Stimulated activated CD4-positive, alpha-beta T cell treated with anti-CD3 and anti-CD28 coated beads, Interleukin-1b, Interleukin-23, amount 100 ng/mL, for 24 hours (primary cell): Measurements from ENCODE around the gene TPX2.

Experiments used
- DNase-seq, 4 experiments: peaks; one replicate each; pipeline ENCODE4 v3.0.0-alpha.2; 2020; ENCODE audit warnings: low read depth in 4 of 4, low spot score in 1 of 4

The TPX2 gene

GRCh38 chr20:31738729-31739549 is at the start of gene TPX2:
Gene TPX2 (plus strand): TSS chr20:31739290. CDS start chr20:31757477, 18,187 bp downstream.
- DNase-seq: peak; percentile 63 to 83 (median 79)

GRCh38 chr20:31690124-31690666 is 48.9 kb upstream of the TPX2 start:
- no peak for DNase-seq

- DNase-seq: no peak
Measured at GRCh38 chr20:31691646-31692275, 47.3 kb upstream of the TPX2 start.

GRCh38 chr20:31693402-31693801 is 45.7 kb upstream of the TPX2 start:
- no peak for DNase-seq

GRCh38 chr20:31693987-31694661 is 45.0 kb upstream of the TPX2 start:
- no peak for DNase-seq

- DNase-seq: no peak
Measured at GRCh38 chr20:31694842-31695593, 44.1 kb upstream of the TPX2 start.

GRCh38 chr20:31695849-31696804 is 43.0 kb upstream of the TPX2 start:
- no peak for DNase-seq

GRCh38 chr20:31698243-31698802 is 40.8 kb upstream of the TPX2 start:
- no peak for DNase-seq

GRCh38 chr20:31698803-31699718 is 40.0 kb upstream of the TPX2 start:
- DNase-seq: no peak

GRCh38 chr20:31699801-31700728 is 39.0 kb upstream of the TPX2 start:
- DNase-seq: no peak

GRCh38 chr20:31700747-31701146 is 38.3 kb upstream of the TPX2 start:
- no peak for DNase-seq

- DNase-seq: no peak
Measured at GRCh38 chr20:31701591-31701990, 37.5 kb upstream of the TPX2 start.

GRCh38 chr20:31704225-31705119 is 34.6 kb upstream of the TPX2 start:
- no peak for DNase-seq

- DNase-seq: no peak
Measured at GRCh38 chr20:31705191-31705590, 33.9 kb upstream of the TPX2 start.

GRCh38 chr20:31705598-31706597 is 33.2 kb upstream of the TPX2 start:
- DNase-seq: no peak
